Keratinocyte (primary cell): Measurements from ENCODE around the gene ORM1. TPM values are rescaled to one million over a fixed set of nuclear protein-coding genes. Genes with fewer than 3 reads are reported as not detected.

Experiments used
- DNase-seq: peaks from one replicate; pipeline ENCODE4 v3.0.0-alpha.2; 2011; ENCODE audit warnings: low read depth, missing footprints, low spot score
- FAIRE-seq: peaks from 2 replicates; lab custom pipeline; 2011; peaks lifted over from hg19 to GRCh38; lab: Jason Lieb, UNC
- H2AFZ ChIP-seq: 2 replicates; pipeline ENCODE4 v1.6.0; 2012; ENCODE audit warnings: low read length, control low read depth, inconsistent platforms; ENCODE audit not compliant: control insufficient read depth
- H3K27ac ChIP-seq: 2 replicates; pipeline ENCODE4 v1.5.1; 2011; ENCODE audit warnings: low read length; ENCODE audit not compliant: control insufficient read depth, insufficient read depth
- H3K27me3 ChIP-seq: 3 replicates; pipeline ENCODE4 v1.6.0; 2011; ENCODE audit warnings: low read length; ENCODE audit not compliant: control insufficient read depth, insufficient read depth; ENCODE audit errors: extremely low read depth
- H3K36me3 ChIP-seq, 2 experiments: 2 replicates in 1 of 2; 3 replicates in 1 of 2; pipeline ENCODE4 v1.5.1; 2011; ENCODE audit warnings: low read length in 2 of 2, mild to moderate bottlenecking in 1 of 2; ENCODE audit not compliant: control insufficient read depth in 2 of 2, insufficient read depth in 2 of 2; ENCODE audit errors: extremely low read depth in 1 of 2
- H3K4me1 ChIP-seq: 3 replicates; pipeline ENCODE4 v1.5.1; 2011; ENCODE audit warnings: low read length; ENCODE audit not compliant: control insufficient read depth, insufficient read depth; ENCODE audit errors: extremely low read depth
- H3K4me2 ChIP-seq: 3 replicates; pipeline ENCODE4 v1.6.0; 2011; ENCODE audit warnings: low read depth, low read length; ENCODE audit not compliant: control insufficient read depth, insufficient read depth; ENCODE audit errors: extremely low read depth
- H3K4me3 ChIP-seq, 3 experiments: fragments of 200-600 bp in 1 of 3; sonication (generic) in 1 of 3; 2 replicates in 2 of 3; 3 replicates in 1 of 3; pipeline ENCODE4 v1.5.1; 2011 to 2016; ENCODE audit warnings: low read length in 3 of 3, mild to moderate bottlenecking in 3 of 3, control low read depth in 2 of 3, inconsistent platforms in 1 of 3, low read depth in 1 of 3, mixed read lengths in 1 of 3, mixed run types in 1 of 3, moderate library complexity in 1 of 3; ENCODE audit not compliant: control insufficient read depth in 2 of 3, insufficient read depth in 2 of 3; ENCODE audit errors: extremely low read depth in 1 of 3
- H3K79me2 ChIP-seq: 2 replicates; pipeline ENCODE4 v1.6.0; 2012; ENCODE audit warnings: low read length; ENCODE audit not compliant: control insufficient read depth, insufficient read depth
- H3K9ac ChIP-seq: 3 replicates; pipeline ENCODE4 v1.6.0; 2011; ENCODE audit warnings: low read length; ENCODE audit not compliant: control insufficient read depth, insufficient read depth; ENCODE audit errors: extremely low read depth
- H3K9me1 ChIP-seq: 3 replicates; pipeline ENCODE4 v1.6.0; 2011; ENCODE audit warnings: low read length; ENCODE audit not compliant: control insufficient read depth, insufficient read depth; ENCODE audit errors: extremely low read depth
- H3K9me3 ChIP-seq: 2 replicates; pipeline ENCODE4 v1.5.1; 2012; ENCODE audit warnings: low read depth, low read length; ENCODE audit not compliant: control insufficient read depth
- H4K20me1 ChIP-seq: 3 replicates; pipeline ENCODE4 v1.6.0; 2011; ENCODE audit warnings: low read length; ENCODE audit not compliant: control insufficient read depth, insufficient read depth; ENCODE audit errors: extremely low read depth
- EZH2 ChIP-seq: IDR thresholded peaks from one replicate; pipeline ENCODE4 v1.6.1; 2012; ENCODE audit warnings: inconsistent platforms, mild to moderate bottlenecking, low read length, moderate library complexity
- dilution Hi-C: fragments of 300-500 bp; cut with MboI; formaldehyde crosslinking; loops from one replicate; pipeline ENCODE4 v1.7.0; 2020; ENCODE audit warnings: low sequenced_read_pairs; ENCODE audit not compliant: extremely low pct_ligation_motif_present
- polyA plus RNA-seq, 5 experiments: library from polyadenylated mRNA; depleted of rRNA in 3 of 5; stranded (reverse) in 3 of 5; stranded (forward) in 1 of 5; unstranded in 1 of 5; fragments of >200 nt; gene quantifications; 1 replicate in 1 of 5; 2 replicates in 3 of 5; 3 replicates in 1 of 5; pipeline versions ENCODE4 v1.2.1 to v1.2.3, GENCODE V29; 2011 to 2012; ENCODE audit warnings: missing spikeins in 2 of 5, low read depth in 1 of 5, low replicate concordance in 1 of 5
- TF ChIP-seq, protein P1 (sequence below), 3 experiments: IDR thresholded peaks in 1 of 3; conservative IDR thresholded peaks in 1 of 3; optimal IDR thresholded peaks in 1 of 3; 2 replicates in 2 of 3; 3 replicates in 1 of 3; pipeline versions ENCODE3 to v1.5.1; 2011; ENCODE audit warnings: low read length in 3 of 3, mild to moderate bottlenecking in 3 of 3, moderate library complexity in 2 of 3, control low read depth in 1 of 3, inconsistent platforms in 1 of 3; ENCODE audit not compliant: insufficient read depth in 2 of 3; ENCODE audit errors: extremely low read depth in 1 of 3

The ORM1 gene
- polyA plus RNA-seq, 1 donor (not counting 4 experiments of a cell fraction or from before 2014, with no cell fraction given), result not detected

DNA sequence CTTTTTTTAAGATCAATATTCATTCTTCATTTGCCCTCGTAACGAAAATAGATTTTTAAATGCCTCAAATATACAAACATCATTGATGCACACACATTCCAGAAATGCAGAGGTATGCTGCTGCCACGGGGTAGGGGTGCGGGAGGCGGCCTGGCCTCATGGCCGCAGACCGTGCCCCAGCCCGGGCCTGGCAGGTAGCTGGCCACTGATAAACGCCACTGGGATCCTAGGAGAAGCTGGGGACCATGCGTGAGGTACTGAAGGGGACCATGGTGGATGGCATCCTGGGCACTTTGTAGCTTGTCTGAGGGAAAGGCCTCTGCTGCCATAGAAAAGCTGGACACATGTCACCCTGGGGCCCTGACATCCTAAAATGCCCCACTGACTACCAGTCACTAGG, 13.3 kb downstream of the ORM1 start:
- Histone ChIP-seq H3K4me2 (no peak overlapping the region), H3K4me3 (no peak overlapping the region), H3K79me2 (no peaks in the 10 kb centered on the region), H3K27me3 (no peaks in the 10 kb centered on the region), H3K36me3 (peaks cover 0 to 1% of the 10 kb centered on the region in 2 experiments), H4K20me1 (no peaks in the 10 kb centered on the region), H3K27ac (no peak overlapping the region), H3K4me1 (no peaks in the 10 kb centered on the region), H3K9me1 (no peaks in the 10 kb centered on the region), H3K9me3 (no peaks in the 10 kb centered on the region), H3K9ac (no peak overlapping the region), H2AFZ (no peak overlapping the region)
- dilution Hi-C loops, result no loop called here
- no peak for DNase-seq
- no peak for FAIRE-seq
- TF ChIP-seq EZH2, result no peak
- TF ChIP-seq, protein P1, sequence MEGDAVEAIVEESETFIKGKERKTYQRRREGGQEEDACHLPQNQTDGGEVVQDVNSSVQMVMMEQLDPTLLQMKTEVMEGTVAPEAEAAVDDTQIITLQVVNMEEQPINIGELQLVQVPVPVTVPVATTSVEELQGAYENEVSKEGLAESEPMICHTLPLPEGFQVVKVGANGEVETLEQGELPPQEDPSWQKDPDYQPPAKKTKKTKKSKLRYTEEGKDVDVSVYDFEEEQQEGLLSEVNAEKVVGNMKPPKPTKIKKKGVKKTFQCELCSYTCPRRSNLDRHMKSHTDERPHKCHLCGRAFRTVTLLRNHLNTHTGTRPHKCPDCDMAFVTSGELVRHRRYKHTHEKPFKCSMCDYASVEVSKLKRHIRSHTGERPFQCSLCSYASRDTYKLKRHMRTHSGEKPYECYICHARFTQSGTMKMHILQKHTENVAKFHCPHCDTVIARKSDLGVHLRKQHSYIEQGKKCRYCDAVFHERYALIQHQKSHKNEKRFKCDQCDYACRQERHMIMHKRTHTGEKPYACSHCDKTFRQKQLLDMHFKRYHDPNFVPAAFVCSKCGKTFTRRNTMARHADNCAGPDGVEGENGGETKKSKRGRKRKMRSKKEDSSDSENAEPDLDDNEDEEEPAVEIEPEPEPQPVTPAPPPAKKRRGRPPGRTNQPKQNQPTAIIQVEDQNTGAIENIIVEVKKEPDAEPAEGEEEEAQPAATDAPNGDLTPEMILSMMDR (optimal IDR thresholded peaks at IDR 0.05 in 1 of 3, IDR thresholded peaks at IDR 0.05 in 1 of 3, conservative IDR thresholded peaks at IDR 0.05 in 1 of 3; ENCODE audit: extremely low read depth in 1 of 3, insufficient read depth in 2 of 3, low read length in 3 of 3), result no peak

DNA sequence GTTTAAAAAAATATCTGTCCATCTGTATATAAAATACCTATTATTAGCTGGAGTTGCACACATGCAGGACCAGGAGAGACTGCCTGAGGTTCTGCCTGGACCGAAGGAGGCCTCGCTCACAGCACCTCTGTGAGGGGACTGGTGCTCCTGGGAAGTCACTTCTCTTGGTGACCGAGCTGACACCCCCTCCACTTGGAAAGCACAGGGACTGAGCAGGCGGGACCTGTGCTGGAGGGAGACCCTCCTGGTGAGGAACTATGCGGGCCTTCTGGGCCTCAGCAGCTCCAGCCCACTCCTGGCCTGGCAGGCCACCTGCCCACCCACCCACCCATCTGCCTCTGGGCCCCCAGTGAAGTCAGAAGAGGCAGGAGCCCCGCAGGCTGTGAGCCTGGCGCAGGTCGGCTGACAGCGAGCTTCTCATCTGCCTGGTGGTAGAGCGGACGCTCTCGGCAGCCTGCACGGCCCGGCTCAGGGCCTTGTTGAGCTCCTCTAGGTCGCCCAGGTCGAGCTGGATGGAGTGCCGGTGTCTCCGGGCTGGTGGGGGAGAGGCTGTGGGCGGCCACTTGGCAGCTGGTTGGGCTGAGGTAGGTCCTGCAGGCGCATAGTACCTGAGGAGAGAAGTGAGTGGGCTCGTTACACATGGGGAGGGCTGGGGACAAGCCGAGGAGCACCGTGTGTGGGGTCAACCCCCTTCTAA, 13.9 kb downstream of the ORM1 start:
- H3K36me3 ChIP-seq, result peaks cover 0 to 1% of the 10 kb centered on the region in 2 experiments
- FAIRE-seq, result no peak

More for the DNA sequence above, 13.9 kb downstream of the ORM1 start:
- Histone ChIP-seq H3K4me3 (no peak overlapping the region), H4K20me1 (no peaks in the 10 kb centered on the region), H3K27ac (no peak overlapping the region), H3K79me2 (no peaks in the 10 kb centered on the region), H3K9me3 (no peaks in the 10 kb centered on the region), H2AFZ (no peak overlapping the region), H3K4me1 (no peaks in the 10 kb centered on the region), H3K27me3 (no peaks in the 10 kb centered on the region), H3K9ac (no peak overlapping the region), H3K4me2 (no peak overlapping the region), H3K9me1 (no peaks in the 10 kb centered on the region)
- DNase-seq, result no peak
- dilution Hi-C loops, result no loop called here
- no peak for TF ChIP-seq EZH2
- TF ChIP-seq, protein P1 (optimal IDR thresholded peaks at IDR 0.05 in 1 of 3, IDR thresholded peaks at IDR 0.05 in 1 of 3, conservative IDR thresholded peaks at IDR 0.05 in 1 of 3; ENCODE audit: extremely low read depth in 1 of 3, insufficient read depth in 2 of 3, low read length in 3 of 3), result no peak
